Measurements from ENCODE around the gene MZT1. TPM values are rescaled to one million over a fixed set of nuclear protein-coding genes. Genes with fewer than 3 reads are reported as not detected.

Gene MZT1, protein sequence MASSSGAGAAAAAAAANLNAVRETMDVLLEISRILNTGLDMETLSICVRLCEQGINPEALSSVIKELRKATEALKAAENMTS
- total RNA-seq = 16.6 and 17.9 TPM in 2 replicates

GRCh38 chr13:72727417-72728289, at the start of gene MZT1, which contains the start of gene BORA:
TSS of gene MZT1 (minus strand) at chr13:72727629. CDS start at chr13:72727602, 27 bp downstream.
TSS of gene BORA (plus strand) at chr13:72727923. CDS start at chr13:72728941, 1,018 bp downstream.
- intact Hi-C loops (cut with micrococcal nuclease) = loop anchor here (1.0 to 5.0 kb wide), 3 partner anchors 55 to 1435 kb away; partner anchors contain the start of genes KLF5 and PIBF1

DNA sequence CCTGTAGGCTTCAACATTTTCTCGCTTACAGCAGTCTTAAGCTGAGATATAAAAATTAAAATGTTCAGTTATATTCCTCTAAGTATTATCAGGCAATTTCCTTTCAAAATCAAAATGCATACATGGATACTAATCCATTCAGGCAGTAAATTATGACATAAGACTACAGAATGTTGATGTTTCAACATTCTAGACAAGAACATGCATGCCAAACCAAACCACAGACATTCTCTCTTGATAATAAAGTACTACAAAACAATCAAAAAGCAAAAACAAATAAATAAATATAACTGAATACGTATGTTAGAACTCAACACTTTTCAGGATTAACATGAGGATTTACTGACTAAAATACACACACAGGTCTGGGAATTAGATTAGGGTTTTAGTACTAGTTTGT, 46.6 kb upstream of the MZT1 start:
- intact Hi-C loops (cut with micrococcal nuclease) = no loop called here

DNA sequence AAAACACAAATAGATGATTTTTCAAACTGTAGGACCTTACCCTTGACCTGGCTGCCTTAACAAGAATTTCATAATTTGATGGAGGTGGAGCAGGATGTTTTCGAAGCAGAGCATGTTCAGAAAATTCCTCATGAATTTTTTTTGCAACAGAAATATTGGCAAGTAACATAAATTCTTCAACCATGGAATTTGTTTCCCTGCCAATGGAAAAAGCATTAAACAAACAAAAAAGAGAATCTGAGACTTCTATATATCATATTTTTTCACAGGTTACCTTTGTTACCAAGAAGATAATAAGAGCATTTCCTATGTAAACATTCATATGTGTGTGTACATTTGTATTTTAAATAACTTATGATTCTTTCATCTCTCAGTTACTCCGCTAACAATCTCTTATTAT, 36.0 kb upstream of the MZT1 start:
- intact Hi-C loops (cut with micrococcal nuclease) = no loop called here

DNA sequence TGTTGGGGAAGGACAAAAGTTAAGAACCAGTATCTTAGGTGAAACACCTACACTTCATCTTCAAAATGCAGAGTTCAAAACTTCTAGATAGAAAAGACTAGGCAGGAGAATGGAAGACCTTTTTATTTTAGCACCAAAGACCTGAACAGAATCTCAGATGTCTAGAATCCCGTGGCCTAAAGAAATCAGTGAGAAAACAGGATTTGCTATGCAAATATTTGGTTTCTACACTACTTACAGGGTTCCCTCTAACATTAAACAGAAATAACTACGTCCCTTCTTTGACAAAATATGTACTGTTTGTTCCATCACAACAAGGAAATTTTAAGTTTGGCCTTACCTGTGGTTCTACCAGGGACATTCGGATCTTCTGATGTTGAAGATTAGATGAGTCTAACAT, 32.8 kb upstream of the MZT1 start:
- intact Hi-C loops (cut with micrococcal nuclease) = loop anchor here (2.0 kb wide), 1 partner anchor 21 kb away; the partner anchor contains the start of gene DIS3

DNA sequence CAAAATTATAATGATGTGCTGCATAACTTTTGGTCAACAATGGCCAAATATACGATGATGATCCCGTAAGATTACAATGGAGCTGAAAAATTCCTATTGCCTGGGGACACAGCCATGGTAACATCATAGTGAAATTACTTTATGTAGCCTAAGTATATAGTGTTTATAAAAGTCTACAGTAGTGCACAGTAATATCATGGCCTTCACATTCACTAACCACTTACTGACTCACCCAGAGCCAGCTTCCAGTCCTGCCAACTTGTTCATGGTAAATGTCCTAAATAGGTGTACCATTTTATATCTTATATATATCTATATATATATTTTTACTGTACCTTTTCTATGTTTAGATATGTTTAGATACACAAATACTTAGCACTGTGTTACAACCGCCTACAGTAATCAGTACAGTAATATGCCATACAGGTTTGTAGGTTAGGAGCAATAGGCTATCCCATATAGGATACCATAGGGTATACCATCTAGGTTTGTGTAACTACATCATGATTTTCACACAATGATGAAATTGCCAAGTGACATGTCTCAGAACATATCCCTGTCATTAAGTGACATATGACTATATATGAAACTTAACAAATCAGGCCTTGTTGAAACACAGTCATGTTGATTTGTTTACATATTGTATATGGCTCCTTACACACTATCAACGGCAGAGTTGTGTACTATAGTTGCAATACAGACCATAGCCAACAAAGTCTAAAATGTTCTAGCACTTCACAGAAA, 30.5 kb upstream of the MZT1 start:
- intact Hi-C loops (cut with micrococcal nuclease) = no loop called here

DNA sequence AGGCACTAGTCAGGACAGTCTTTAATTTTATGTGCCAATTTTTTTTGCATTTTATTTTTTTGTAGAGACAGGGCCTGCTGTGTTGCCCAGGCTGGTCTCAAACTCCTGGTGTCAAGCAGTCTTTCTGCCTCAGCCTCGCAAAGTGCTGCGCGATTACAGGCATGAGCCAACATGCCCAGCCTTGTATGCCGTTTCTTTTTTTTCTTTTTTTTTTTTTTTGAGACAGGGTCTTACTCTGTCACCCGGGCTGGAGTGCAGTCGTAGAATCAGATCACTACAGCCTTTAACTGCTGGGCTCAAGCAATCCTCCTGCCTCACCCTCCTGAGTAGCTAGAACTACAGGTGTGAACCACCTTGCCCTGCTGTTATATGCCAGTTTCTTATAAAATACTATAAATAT, 26.7 kb upstream of the MZT1 start:
- intact Hi-C loops (cut with micrococcal nuclease) = no loop called here

DNA sequence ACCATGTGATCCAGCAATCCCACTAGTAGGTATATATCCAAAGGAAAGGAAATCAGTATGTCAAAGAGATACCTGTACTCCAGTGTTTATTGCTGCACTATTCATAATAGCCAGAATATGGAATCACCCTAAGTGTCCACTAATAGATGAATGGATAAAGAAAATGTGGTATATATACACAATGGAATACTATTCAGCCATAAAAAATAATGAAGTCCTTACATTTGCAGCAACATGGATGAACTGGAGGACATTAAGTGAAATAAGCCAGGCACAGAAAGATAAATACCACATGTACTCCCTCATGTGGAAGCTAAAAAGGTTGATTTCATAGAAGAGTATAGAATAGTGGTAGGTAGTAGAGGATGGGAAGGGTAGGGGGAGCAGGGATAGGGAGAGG, 23.8 kb upstream of the MZT1 start:
- intact Hi-C loops (cut with micrococcal nuclease) = no loop called here

GRCh38 chr13:72745260-72745659, 17.8 kb upstream of the MZT1 start:
- intact Hi-C loops (cut with micrococcal nuclease) = no loop called here

DNA sequence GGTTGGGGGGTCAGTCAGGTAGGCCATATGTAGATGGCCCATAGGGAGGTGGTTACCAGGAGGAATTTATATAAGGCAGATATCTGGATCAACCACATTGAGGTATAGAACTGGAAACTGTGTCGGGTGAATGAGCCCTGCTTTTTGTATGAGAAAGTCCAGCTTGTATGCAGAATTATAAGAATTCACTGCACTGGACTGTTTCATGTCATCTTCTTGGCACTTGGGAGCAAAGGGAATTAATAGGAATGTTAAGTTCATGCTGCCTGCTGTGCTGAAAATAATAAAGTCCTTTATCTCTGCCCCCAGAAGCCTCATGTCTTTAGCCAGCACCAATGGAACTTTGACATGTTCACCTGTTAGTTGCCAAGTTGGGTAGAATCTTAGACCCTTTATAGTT, 12.6 kb upstream of the MZT1 start:
- intact Hi-C loops (cut with micrococcal nuclease) = no loop called here

- intact Hi-C loops (cut with micrococcal nuclease) = no loop called here
Observed at GRCh38 chr13:72737033-72737432, 9.6 kb upstream of the MZT1 start.

DNA sequence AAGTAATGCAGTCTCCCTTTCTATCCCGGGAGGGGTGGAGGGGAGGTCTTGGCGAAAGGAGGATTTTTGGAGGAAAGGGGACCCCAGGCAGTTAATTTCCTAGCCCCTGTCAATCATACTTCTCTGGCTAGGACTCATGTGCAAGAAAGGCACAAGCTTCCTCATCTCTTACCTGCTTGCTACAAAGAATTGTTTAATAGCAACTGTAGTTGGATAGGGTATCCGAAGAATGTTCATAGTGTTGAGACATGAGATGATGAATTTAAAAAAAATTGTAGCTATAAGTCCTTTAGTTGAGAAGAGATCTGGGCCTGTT, 819 bp upstream of the MZT1 start:
- intact Hi-C loops (cut with micrococcal nuclease) = loop anchor here (5.0 kb wide), 1 partner anchor 1436 kb away; no protein-coding TSS in a partner anchor

DNA sequence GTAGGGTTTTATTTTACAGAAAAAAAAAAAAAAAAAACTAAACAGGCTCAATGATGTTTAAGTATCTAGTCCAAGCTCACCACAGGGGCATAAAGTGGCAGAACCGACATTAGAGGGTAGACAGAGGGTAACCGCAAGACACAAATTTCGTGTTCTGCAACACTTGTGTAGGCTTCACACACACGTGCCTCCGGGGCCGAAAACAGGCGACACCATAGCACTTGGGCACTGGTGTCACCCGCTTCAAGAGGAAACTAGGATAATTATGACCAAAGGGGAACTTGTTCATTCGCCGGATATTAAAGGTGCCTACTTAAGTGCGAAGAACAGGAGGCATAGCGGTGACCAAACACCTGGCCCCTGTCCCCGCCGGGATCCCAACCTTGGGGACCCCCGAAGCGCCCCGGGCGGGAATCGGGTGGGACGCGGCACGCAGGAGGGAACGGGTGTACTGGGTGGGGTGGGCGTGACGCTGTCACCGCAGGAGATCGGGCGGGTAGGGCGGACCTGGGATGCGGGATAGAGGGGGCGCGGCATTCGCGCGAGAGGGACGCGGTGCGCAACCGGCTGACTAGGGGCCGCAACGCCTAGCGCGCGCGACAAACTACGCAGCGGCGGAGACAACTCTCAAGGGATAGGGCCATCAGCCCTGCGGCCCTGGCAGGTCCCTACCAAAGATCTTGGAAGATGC, 558 bp downstream of the MZT1 start:
- intact Hi-C loops (cut with micrococcal nuclease) = loop anchor here (1.0 to 5.0 kb wide), 3 partner anchors 55 to 1435 kb away; partner anchors contain the start of genes KLF5 and PIBF1

DNA sequence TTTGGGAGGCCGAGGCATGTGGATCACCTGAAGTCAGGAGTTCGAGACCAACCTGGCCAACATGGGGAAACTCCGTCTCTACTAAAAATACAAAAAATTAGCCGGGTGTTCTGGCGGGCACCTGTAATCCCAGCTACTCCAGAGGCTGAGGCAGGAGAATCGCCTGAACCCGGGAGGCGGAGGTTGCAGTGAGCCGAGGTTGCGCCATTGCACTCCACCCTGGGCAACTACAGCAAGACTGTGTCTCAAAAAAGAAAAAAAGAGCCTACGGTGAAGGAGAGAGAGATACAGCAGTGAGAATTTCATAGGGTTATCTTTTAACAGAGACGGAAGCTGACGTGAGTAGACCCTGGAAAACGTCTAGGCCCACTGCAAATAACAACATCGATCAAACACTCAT, 1.2 kb downstream of the MZT1 start:
- intact Hi-C loops (cut with micrococcal nuclease) = loop anchor here (5.0 kb wide), 1 partner anchor 1434 kb away; no protein-coding TSS in a partner anchor

DNA sequence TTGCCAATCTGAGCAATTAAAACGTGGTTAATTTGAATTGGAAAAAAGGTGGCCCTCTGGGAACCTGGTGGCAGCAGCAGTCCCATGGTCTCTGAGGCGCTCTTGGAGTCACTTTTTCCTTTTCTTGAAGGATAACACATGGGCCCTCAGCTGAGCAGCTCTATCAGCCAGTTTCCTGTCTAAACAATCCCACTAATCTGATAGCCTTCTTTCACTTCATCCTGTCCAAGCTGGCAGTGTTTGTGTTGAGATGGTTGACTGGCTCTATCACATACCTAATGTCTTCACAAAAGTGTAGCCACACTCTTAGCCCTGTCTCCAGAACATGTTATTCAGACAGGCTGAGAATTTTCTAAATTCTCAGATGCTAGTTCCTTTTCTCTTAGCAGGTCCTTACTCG, 10.7 kb downstream of the MZT1 start:
- intact Hi-C loops (cut with micrococcal nuclease) = no loop called here

DNA sequence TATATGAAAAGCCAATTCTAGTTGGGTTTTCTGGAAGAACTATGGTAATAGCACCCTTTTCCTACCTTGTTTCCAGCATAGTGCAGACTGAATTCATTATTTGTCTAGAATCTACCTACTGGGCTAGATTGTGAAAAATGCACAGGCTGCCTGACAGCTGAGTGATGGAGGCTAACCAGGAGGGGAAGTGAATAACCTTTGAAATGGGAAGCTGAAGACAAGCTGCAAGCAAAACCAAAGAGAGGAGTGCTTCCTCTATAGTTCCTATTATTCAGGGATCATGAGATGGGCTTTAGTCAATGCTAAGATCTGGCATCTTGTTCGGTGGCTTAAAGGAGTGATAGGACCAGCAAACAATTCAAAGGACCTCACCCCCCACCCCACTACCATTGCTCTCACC, 26.9 kb downstream of the MZT1 start:
- intact Hi-C loops (cut with micrococcal nuclease) = no loop called here

- intact Hi-C loops (cut with micrococcal nuclease) = no loop called here
Observed at GRCh38 chr13:72698164-72698563, 29.3 kb downstream of the MZT1 start.

GRCh38 chr13:72696579-72696978, 30.9 kb downstream of the MZT1 start:
- intact Hi-C loops (cut with micrococcal nuclease) = no loop called here

DNA sequence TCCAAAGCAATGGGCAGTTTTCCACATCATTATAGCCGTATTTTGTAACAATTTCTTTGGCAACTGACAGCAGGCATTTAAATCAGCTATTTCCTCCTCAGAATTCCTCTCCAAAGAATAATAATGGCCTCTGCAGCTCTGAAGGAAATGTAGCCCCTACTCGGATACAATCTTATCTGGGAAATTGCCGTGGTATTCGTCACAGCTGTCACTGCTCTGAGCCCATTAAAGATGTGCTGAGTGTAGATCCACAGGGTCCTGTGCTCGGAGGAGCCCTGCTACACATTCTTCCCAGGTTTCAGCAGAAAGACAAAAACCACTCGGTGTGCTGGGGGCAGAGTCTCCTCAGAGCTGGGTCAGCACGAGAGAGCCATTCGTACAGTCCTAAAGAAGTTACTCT, 33.1 kb downstream of the MZT1 start:
- intact Hi-C loops (cut with micrococcal nuclease) = no loop called here

- intact Hi-C loops (cut with micrococcal nuclease) = no loop called here
Observed at GRCh38 chr13:72693832-72694231, 33.6 kb downstream of the MZT1 start.

DNA sequence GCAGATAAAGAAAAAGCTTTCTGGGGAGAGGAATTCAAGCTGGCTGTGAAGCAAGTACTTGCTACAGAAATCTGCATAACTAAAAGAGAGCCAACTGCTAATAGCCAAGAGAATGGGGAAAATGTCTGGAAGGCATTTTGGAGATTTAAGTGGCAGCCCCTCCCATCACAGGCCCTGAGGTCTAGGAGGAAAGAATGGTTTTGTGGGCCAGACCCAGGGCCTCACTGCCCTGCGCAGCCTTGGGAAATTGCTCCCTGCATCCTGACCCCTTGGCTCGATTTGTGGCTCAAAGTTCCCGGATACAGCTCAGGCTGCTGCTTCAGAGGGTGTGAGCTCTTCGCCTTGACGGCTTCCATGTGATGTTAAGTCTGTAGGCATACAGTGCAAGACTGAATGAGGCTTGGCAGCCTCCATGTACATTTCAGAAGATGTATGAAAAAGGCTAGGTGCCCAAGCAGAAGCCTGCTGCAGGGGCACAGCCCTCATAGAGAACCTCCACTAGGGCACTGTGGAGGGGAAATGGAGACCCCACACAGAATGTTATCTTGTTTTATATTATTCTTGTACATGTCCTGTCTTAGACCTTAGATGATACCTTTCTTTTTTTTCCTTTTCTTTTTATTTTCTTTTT, 34.4 kb downstream of the MZT1 start:
- intact Hi-C loops (cut with micrococcal nuclease) = no loop called here

- intact Hi-C loops (cut with micrococcal nuclease) = no loop called here
Observed at GRCh38 chr13:72689181-72689696, 38.2 kb downstream of the MZT1 start.
